Mesodermal cell (in vitro differentiated cells): Measurements from ENCODE around the gene B4GALT2.
A peak's percentile ranks its signal among the peaks of the same experiment; 100 is the strongest.

ENCODE experiments used
- H3K27ac ChIP-seq: 2 replicates; pipeline ENCODE4 v1.7.0; 2013; ENCODE audit warnings: mild to moderate bottlenecking, low read depth, low read length, moderate library complexity; ENCODE audit not compliant: severe bottlenecking
- H3K36me3 ChIP-seq: 2 replicates; pipeline ENCODE4 v1.7.1; 2013; ENCODE audit warnings: mild to moderate bottlenecking, low read length, moderate library complexity; ENCODE audit not compliant: control insufficient read depth, insufficient read depth
- H3K4me1 ChIP-seq: one replicate; pipeline ENCODE4 v1.7.1; 2013; ENCODE audit warnings: mild to moderate bottlenecking, low read length; ENCODE audit not compliant: insufficient read depth, control insufficient read depth, poor library complexity, severe bottlenecking
- H3K4me3 ChIP-seq: 2 replicates; pipeline ENCODE4 v1.7.0; 2013; ENCODE audit warnings: low read length, control low read depth, mild to moderate bottlenecking; ENCODE audit not compliant: insufficient read depth, poor library complexity, severe bottlenecking; ENCODE audit errors: extremely low read depth
- H3K9me3 ChIP-seq: 2 replicates; pipeline ENCODE4 v1.7.1; 2013; ENCODE audit warnings: mild to moderate bottlenecking, low read length, moderate library complexity; ENCODE audit not compliant: control insufficient read depth
- WGBS, 2 experiments: methylation state at CpG; one replicate each; pipeline ENCODE4 v1.1.5; 2013; ENCODE audit warnings: missing lambda C conversion rate in 2 of 2; ENCODE audit not compliant: insufficient coverage in 2 of 2; 5-methylcytosine and 5-hydroxymethylcytosine counted together

The B4GALT2 gene

DNA sequence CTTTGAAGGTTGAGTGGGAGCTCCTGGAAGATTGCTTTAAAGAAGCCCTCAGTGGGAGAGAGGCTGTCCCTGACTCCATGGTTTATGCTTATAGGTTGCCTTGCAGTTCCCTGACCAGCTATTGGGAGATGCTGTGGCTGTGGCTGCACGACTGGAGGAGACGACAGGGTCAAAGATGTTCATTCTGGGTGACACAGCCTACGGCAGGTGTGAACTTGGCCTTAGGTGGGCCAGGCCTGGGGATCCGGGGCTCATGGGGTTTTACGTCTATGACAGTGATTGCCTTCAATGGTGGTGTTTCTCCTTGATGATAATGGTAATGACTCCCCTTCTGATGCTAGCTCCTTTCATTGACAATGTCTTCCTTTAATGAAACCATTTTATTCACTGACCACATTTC, 8.5 kb upstream of the B4GALT2 start:
- peaks cover 28% of the 10 kb centered on the region for H3K36me3 ChIP-seq
- H3K4me1 ChIP-seq, result peaks cover 7% of the 10 kb centered on the region
- peak overlapping the region; percentile 76 for H3K4me3 ChIP-seq
- H3K9me3 ChIP-seq, result no peaks in the 10 kb centered on the region
- H3K27ac ChIP-seq, result no peak overlapping the region
- 28 to 63% methylated on average over 3 to 4 of the region's 5 CpGs for WGBS, 2 experiments

DNA sequence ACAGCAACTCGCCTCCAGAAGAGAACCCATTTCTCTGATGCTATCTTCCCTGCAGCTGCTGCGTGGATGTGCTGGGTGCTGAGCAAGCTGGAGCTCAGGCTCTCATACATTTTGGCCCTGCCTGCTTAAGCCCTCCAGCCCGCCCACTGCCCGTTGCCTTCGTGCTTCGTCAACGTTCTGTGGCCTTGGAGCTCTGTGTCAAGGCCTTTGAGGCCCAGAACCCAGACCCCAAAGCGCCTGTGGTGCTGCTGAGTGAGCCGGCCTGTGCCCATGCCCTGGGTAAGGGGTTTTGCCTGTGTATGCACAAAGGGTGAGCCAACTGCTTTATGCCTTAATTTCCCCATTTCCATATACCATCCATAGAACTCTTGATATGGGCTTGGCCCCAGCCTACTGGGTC, 8.1 kb upstream of the B4GALT2 start:
- Histone ChIP-seq H3K4me1 (peaks cover 7% of the 10 kb centered on the region), H3K27ac (no peak overlapping the region), H3K4me3 (peak overlapping the region; percentile 76), H3K36me3 (peaks cover 28% of the 10 kb centered on the region), H3K9me3 (no peaks in the 10 kb centered on the region)
- 92% methylated on average over 7 to 9 of the region's 9 CpGs for WGBS, 2 experiments

DNA sequence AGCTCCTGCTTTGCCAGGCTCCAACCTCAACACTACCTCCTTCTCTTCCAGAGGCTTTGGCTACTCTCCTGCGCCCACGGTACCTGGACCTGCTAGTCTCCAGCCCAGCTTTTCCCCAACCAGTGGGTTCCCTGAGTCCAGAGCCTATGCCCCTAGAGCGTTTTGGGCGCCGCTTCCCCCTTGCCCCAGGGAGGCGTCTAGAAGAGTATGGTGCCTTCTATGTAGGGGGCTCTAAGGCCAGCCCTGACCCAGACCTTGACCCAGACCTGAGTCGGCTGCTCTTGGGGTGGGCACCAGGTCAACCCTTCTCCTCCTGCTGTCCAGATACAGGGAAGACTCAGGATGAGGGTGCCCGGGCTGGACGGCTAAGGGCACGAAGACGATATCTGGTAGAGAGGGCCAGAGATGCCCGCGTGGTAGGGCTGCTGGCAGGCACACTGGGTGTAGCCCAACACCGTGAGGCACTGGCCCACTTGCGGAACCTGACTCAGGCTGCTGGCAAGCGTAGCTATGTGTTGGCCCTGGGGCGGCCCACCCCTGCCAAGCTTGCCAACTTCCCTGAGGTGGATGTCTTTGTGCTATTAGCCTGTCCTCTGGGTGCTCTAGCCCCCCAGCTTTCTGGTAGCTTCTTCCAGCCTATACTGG, 7.6 kb upstream of the B4GALT2 start:
- Histone ChIP-seq H3K4me1 (peaks cover 7% of the 10 kb centered on the region), H3K9me3 (no peaks in the 10 kb centered on the region), H3K27ac (no peak overlapping the region), H3K36me3 (peaks cover 32% of the 10 kb centered on the region), H3K4me3 (no peak overlapping the region)
- 93% methylated on average over 15 to 17 of the region's 17 CpGs for WGBS, 2 experiments

DNA sequence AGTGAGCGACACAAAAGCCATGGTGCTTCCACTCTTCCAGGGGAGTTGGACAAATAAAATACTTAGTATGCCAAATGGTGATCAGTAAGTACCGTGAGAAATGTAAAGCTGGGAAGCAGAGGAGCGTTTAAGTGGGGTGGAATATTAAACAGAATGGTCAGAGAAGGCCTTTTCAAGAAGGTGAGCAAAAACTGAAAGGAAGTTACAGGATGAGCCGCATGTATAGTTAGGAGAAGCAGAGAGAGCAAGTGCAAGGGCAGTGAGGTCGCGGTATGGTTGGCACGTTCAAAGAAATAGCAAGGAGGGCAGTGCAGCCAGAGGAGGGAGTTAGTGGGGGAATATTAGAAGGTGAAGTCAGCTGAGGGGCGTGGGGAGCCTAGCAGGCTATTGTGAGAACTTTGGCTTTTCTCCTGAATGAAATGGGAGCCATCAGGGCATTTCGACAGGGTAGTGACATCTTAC, 5.0 kb upstream of the B4GALT2 start:
- H3K36me3 ChIP-seq, result peaks cover 45% of the 10 kb centered on the region
- 39 to 48% methylated on average over 9 of the region's 9 CpGs for WGBS, 2 experiments
- H3K4me3 ChIP-seq, result peak overlapping the region; percentile 86
- H3K27ac ChIP-seq, result no peak overlapping the region
- H3K4me1 ChIP-seq, result peaks cover 14% of the 10 kb centered on the region
- no peaks in the 10 kb centered on the region for H3K9me3 ChIP-seq

DNA sequence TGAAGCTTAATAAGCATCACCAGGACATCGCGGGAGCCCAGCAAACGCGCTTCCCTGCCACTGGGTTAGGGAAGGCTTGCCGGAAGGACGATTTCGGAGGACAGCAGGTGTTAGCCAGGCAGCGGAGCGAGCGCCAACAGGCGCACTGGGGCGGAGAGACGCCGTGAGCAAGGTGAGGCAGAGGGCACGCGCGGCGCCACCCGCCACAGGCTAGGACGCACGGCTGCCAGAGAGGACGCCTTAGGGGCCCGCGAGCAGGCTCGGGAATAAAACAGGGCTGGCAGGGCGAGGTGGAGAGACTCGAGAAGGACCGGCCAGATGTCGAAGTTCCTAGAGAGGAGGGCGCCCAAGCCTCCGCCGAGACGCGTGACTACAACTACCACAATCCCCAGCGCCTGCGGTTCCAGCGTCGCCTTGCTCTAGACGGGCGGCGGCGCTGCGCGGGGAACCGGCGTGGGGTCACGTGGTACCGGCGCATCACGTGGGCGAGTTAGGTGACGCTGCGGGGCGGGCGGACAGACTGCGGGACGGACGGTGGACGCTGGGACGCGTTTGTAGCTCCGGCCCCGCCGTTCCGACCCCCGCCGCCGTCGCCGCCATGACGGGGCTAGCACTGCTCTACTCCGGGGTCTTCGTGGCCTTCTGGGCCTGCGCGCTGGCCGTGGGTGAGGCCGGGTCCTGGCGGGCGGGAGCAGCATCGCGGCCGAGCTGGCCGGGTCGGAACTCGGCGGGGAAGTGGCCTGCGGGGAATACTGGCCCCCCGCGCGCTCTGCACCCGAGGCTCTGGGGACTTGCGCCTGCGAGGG, 4.4 kb upstream of the B4GALT2 start, which contains the start of gene ATP6V0B:
TSS of gene ATP6V0B (plus strand) at position 518 of the 806 bp plus-strand sequence. CDS start at position 599, 81 bp downstream.
- Histone ChIP-seq H3K27ac (peak within 1 kb of the TSS; percentile 74), H3K9me3 (no peaks in the 10 kb centered on the region), H3K36me3 (peaks cover 45% of the 10 kb centered on the region), H3K4me1 (peaks cover 14% of the 10 kb centered on the region), H3K4me3 (peak within 1 kb of the TSS; percentile 86)
- whole genome bisulfite sequencing, 2 experiments, result 0 to 1% methylated on average over 74 to 78 of the region's 93 CpGs

DNA sequence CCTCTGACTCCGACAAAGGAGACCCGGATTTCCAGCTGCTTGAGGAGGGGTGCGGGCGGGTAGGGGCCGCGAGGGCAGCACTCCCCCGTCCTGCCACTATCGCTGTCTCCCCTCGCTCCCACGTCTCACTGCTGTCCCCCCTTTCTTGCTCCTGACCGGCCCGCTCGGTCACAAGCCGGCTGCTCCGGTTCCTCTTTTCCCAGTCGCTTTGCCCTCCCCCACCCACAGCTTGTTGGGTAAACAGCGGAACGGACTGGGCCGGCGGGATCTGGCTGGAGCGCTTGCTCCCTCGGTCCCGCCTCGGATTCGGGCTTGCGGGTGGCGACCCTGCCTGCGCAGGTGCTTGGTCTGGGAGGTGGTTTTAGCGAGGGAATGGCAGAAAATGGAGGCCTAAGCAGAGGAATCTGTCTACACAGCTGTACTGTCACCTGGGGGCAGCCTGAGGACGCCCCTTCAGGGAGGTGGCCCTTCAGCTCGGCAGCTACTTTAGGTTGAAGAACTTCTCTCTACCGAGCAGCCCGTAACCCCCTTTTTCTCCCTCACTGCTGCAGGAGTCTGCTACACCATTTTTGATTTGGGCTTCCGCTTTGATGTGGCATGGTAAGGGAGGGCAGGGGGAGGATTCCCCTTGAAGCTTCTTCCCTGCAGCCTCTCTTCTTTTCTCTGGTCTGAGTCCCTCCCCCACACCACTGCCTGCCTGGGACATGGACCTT, 3.6 kb upstream of the B4GALT2 start:
- Histone ChIP-seq H3K36me3 (peaks cover 45% of the 10 kb centered on the region), H3K4me1 (peaks cover 13% of the 10 kb centered on the region), H3K4me3 (peak overlapping the region; percentile 86), H3K9me3 (no peaks in the 10 kb centered on the region), H3K27ac (peak overlapping the region; percentile 74)
- 0% methylated on average over 23 to 24 of the region's 34 CpGs for WGBS, 2 experiments

DNA sequence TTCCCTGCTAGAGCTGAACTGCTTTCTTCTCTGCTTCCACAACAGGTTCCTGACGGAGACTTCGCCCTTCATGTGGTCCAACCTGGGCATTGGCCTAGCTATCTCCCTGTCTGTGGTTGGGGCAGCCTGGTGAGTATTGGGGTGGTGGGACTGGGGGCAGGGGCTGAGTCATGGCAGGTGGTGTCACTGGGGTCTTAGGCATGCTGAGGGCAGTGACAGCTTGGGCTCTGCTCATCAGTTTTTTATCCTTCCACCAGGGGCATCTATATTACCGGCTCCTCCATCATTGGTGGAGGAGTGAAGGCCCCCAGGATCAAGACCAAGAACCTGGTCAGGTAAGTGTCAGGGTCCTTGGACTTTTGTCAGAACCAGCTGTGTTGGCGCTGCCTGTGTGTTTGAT, 3.0 kb upstream of the B4GALT2 start:
- whole genome bisulfite sequencing, 2 experiments, result 93 to 94% methylated on average over 2 to 3 of the region's 4 CpGs
- H3K4me1 ChIP-seq, result peaks cover 7% of the 10 kb centered on the region
- H3K27ac ChIP-seq, result no peak overlapping the region
- H3K4me3 ChIP-seq, result peak overlapping the region; percentile 86
- H3K36me3 ChIP-seq, result peaks cover 49% of the 10 kb centered on the region
- H3K9me3 ChIP-seq, result no peaks in the 10 kb centered on the region

DNA sequence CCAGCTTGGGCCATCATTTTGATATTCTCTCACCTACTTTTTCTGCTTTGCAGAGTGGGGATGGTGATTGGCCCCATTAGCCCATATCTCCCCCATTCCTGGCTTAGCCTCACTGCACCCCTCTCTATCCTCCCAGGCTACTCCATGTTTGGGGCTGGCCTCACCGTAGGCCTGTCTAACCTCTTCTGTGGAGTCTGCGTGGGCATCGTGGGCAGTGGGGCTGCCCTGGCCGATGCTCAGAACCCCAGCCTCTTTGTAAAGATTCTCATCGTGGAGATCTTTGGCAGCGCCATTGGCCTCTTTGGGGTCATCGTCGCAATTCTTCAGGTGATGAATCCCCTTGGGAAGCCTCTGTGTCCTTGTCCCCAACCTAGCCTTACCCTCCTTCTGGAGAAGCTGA, 2.1 kb upstream of the B4GALT2 start:
- H3K9me3 ChIP-seq, result no peaks in the 10 kb centered on the region
- no peak overlapping the region for H3K27ac ChIP-seq
- H3K4me1 ChIP-seq, result peaks cover 7% of the 10 kb centered on the region
- peaks cover 52% of the 10 kb centered on the region for H3K36me3 ChIP-seq
- no peak overlapping the region for H3K4me3 ChIP-seq
- 94 to 98% methylated on average over 8 of the region's 8 CpGs for WGBS, 2 experiments

DNA sequence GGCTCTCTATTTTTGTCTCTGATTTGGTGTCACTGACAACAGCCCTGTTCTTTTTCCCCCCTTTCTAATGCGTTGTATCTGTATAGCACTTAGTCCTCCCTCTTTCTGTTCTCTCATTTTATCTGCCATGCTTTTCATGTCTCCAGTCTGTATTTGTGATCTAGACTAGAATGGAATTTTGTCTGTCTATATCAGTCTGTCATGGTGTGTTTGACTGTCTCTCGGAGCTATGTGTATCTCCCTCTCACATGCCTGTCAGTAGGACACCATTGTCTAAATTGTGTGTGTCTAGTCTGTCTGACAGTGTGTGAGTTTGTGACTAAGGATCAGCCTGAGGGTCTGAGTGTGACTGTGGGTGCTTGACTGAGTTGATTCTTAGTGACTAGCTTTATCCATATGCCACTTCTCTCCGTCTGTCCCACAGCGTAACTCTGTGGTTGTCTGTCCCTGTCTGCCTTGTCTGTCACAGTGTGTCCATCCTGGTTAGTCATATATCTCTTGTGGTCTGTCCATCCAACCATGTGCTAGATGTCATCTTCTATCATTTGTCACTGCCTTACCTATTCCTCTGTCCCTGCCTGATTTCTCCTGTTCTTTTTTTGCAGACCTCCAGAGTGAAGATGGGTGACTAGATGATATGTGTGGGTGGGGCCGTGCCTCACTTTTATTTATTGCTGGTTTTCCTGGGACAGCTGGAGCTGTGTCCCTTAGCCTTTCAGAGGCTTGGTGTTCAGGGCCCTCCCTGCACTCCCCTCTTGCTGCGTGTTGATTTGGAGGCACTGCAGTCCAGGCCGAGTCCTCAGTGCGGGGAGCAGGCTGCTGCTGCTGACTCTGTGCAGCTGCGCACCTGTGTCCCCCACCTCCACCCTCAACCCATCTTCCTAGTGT, 1.4 kb upstream of the B4GALT2 start:
- 94 to 95% methylated on average over 4 to 5 of the region's 9 CpGs for WGBS, 2 experiments
- no peaks in the 10 kb centered on the region for H3K9me3 ChIP-seq
- H3K4me3 ChIP-seq, result no peak overlapping the region
- H3K27ac ChIP-seq, result no peak overlapping the region
- H3K4me1 ChIP-seq, result peaks cover 7% of the 10 kb centered on the region
- H3K36me3 ChIP-seq, result peaks cover 52% of the 10 kb centered on the region

DNA sequence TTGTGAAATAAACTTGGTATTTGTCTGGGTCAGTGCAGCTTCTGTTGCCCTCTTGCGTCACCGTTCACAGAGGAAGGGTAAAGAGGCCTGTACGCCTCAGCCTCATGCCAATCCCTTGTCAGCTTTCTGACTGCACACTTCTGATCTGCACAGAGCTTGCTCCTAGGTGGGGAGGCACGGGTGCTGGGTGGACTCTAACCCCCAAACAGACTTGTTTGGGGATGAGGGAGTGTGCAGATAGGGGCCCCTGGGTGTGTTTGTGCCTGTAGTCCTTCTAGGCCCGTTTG, 803 bp upstream of the B4GALT2 start:
- peak overlapping the region; percentile 55 for H3K4me3 ChIP-seq
- WGBS, 2 experiments, result 84 to 89% methylated on average over 3 to 4 of the region's 5 CpGs
- H3K27ac ChIP-seq, result no peak overlapping the region
- peaks cover 7% of the 10 kb centered on the region for H3K4me1 ChIP-seq
- H3K9me3 ChIP-seq, result no peaks in the 10 kb centered on the region
- H3K36me3 ChIP-seq, result peaks cover 52% of the 10 kb centered on the region
